ENCODE data around the gene CSRP2.

Gene CSRP2

GRCh38 chr12:76863005-76863670 is 15.7 kb downstream of the CSRP2 start:
- DNase-seq (ENCODE audit: low spot score): no peak

- DNase-seq (ENCODE audit: low spot score): no peak
Measured at GRCh38 chr12:76860256-76860655, 18.6 kb downstream of the CSRP2 start.

- no peak for DNase-seq (ENCODE audit: low spot score)
Measured at GRCh38 chr12:76859611-76860010, 19.2 kb downstream of the CSRP2 start.

- DNase-seq (ENCODE audit: low spot score): no peak
Measured at GRCh38 chr12:76856018-76856644, 22.7 kb downstream of the CSRP2 start.

- DNase-seq (ENCODE audit: low spot score): no peak
Measured at GRCh38 chr12:76855271-76855670, 23.5 kb downstream of the CSRP2 start.

GRCh38 chr12:76852106-76852505 is 26.7 kb downstream of the CSRP2 start:
- DNase-seq (ENCODE audit: low spot score): no peak

- DNase-seq (ENCODE audit: low spot score): no peak
Measured at GRCh38 chr12:76848132-76848531, 30.7 kb downstream of the CSRP2 start.

GRCh38 chr12:76847260-76847659 is 31.6 kb downstream of the CSRP2 start:
- DNase-seq (ENCODE audit: low spot score): no peak

- DNase-seq (ENCODE audit: low spot score): no peak
Measured at GRCh38 chr12:76836633-76837032, 42.2 kb downstream of the CSRP2 start.

GRCh38 chr12:76830436-76830835 is 48.4 kb downstream of the CSRP2 start:
- no peak for DNase-seq (ENCODE audit: low spot score)

- peak; percentile 15 for DNase-seq (ENCODE audit: low spot score)
Measured at GRCh38 chr12:76820888-76821482, 57.8 kb downstream of the CSRP2 start.

GRCh38 chr12:76813972-76814371 is 64.8 kb downstream of the CSRP2 start:
- DNase-seq (ENCODE audit: low spot score): no peak

GRCh38 chr12:76813265-76813664 is 65.6 kb downstream of the CSRP2 start:
- DNase-seq (ENCODE audit: low spot score): no peak

- no peak for DNase-seq (ENCODE audit: low spot score)
Measured at GRCh38 chr12:76811976-76812375, 66.8 kb downstream of the CSRP2 start.

GRCh38 chr12:76810671-76811419 is 68.0 kb downstream of the CSRP2 start:
- DNase-seq (ENCODE audit: low spot score): no peak
